Measurements from ENCODE around the gene SAXO1.

DNA sequence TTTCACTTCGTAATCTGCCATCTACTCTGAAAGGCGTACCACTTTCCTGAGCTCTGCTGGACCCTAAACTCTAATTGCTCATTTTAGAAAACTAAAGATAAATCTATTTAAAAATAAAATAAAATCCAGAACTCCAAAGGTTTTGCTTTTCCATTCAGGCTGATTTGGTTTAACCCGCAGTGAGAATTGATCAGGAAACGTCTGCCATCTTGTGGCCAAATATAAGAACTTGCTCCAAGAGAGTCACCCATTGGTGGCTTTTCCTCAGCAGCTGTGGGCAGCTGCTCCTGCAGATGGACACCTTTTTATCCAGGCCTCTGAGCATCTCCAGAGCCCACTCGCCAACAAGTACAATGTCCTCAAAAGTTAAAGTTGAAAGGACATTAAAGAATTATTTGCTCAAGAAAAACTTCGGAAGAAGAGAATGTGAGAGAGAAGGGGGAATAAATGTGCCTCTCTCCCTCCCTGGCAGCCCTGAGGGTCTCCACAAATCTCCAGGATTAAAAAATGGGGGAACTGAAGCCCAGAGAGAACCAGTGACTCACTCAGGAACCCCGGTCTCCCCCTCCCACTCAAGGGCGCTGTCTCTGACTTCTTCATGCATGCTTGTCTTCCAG, 4.1 kb downstream of the SAXO1 start:
- TF ChIP-seq JUNB (IDR thresholded peaks at IDR 0.05; ENCODE audit: unreplicated experiment) (no peak), EZH2 (IDR thresholded peaks at IDR 0.05; ENCODE audit: low read depth, unreplicated experiment) (no peak), POLR2AphosphoS5 (IDR thresholded peaks at IDR 0.05; ENCODE audit: low read depth) (no peak), CREB1 (CRISPR knock-in tag; IDR thresholded peaks at IDR 0.05; ENCODE audit: low read depth) (no peak), EZH2phosphoT487 (IDR thresholded peaks at IDR 0.05; ENCODE audit: unreplicated experiment) (no peak), NANOG (IDR thresholded peaks at IDR 0.05; ENCODE audit: borderline replicate concordance) (no peak), ZNF114 (CRISPR knock-in tag; IDR thresholded peaks at IDR 0.05) (no peak), ZNF331 (CRISPR knock-in tag; IDR thresholded peaks at IDR 0.05; ENCODE audit: low read depth) (no peak), STAT1 (IDR thresholded peaks at IDR 0.05; ENCODE audit: unreplicated experiment) (no peak)
- TF ChIP-seq, protein P1, sequence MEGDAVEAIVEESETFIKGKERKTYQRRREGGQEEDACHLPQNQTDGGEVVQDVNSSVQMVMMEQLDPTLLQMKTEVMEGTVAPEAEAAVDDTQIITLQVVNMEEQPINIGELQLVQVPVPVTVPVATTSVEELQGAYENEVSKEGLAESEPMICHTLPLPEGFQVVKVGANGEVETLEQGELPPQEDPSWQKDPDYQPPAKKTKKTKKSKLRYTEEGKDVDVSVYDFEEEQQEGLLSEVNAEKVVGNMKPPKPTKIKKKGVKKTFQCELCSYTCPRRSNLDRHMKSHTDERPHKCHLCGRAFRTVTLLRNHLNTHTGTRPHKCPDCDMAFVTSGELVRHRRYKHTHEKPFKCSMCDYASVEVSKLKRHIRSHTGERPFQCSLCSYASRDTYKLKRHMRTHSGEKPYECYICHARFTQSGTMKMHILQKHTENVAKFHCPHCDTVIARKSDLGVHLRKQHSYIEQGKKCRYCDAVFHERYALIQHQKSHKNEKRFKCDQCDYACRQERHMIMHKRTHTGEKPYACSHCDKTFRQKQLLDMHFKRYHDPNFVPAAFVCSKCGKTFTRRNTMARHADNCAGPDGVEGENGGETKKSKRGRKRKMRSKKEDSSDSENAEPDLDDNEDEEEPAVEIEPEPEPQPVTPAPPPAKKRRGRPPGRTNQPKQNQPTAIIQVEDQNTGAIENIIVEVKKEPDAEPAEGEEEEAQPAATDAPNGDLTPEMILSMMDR (conservative IDR thresholded peaks at IDR 0.05; ENCODE audit: low read depth in 2 of 2): peak; percentile 82
- TF ChIP-seq, protein P2, sequence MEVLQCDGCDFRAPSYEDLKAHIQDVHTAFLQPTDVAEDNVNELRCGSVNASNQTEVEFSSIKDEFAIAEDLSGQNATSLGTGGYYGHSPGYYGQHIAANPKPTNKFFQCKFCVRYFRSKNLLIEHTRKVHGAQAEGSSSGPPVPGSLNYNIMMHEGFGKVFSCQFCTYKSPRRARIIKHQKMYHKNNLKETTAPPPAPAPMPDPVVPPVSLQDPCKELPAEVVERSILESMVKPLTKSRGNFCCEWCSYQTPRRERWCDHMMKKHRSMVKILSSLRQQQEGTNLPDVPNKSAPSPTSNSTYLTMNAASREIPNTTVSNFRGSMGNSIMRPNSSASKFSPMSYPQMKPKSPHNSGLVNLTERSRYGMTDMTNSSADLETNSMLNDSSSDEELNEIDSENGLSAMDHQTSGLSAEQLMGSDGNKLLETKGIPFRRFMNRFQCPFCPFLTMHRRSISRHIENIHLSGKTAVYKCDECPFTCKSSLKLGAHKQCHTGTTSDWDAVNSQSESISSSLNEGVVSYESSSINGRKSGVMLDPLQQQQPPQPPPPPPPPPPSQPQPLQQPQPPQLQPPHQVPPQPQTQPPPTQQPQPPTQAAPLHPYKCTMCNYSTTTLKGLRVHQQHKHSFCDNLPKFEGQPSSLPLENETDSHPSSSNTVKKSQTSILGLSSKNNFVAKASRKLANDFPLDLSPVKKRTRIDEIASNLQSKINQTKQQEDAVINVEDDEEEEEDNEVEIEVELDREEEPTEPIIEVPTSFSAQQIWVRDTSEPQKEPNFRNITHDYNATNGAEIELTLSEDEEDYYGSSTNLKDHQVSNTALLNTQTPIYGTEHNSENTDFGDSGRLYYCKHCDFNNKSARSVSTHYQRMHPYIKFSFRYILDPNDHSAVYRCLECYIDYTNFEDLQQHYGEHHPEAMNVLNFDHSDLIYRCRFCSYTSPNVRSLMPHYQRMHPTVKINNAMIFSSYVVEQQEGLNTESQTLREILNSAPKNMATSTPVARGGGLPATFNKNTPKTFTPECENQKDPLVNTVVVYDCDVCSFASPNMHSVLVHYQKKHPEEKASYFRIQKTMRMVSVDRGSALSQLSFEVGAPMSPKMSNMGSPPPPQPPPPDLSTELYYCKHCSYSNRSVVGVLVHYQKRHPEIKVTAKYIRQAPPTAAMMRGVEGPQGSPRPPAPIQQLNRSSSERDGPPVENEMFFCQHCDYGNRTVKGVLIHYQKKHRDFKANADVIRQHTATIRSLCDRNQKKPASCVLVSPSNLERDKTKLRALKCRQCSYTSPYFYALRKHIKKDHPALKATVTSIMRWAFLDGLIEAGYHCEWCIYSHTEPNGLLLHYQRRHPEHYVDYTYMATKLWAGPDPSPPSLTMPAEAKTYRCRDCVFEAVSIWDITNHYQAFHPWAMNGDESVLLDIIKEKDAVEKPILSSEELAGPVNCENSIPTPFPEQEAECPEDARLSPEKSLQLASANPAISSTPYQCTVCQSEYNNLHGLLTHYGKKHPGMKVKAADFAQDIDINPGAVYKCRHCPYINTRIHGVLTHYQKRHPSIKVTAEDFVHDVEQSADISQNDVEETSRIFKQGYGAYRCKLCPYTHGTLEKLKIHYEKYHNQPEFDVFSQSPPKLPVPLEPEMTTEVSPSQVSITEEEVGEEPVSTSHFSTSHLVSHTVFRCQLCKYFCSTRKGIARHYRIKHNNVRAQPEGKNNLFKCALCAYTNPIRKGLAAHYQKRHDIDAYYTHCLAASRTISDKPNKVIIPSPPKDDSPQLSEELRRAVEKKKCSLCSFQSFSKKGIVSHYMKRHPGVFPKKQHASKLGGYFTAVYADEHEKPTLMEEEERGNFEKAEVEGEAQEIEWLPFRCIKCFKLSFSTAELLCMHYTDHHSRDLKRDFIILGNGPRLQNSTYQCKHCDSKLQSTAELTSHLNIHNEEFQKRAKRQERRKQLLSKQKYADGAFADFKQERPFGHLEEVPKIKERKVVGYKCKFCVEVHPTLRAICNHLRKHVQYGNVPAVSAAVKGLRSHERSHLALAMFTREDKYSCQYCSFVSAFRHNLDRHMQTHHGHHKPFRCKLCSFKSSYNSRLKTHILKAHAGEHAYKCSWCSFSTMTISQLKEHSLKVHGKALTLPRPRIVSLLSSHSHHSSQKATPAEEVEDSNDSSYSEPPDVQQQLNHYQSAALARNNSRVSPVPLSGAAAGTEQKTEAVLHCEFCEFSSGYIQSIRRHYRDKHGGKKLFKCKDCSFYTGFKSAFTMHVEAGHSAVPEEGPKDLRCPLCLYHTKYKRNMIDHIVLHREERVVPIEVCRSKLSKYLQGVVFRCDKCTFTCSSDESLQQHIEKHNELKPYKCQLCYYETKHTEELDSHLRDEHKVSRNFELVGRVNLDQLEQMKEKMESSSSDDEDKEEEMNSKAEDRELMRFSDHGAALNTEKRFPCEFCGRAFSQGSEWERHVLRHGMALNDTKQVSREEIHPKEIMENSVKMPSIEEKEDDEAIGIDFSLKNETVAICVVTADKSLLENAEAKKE (CRISPR knock-in tag; IDR thresholded peaks at IDR 0.05): no peak
- TF ChIP-seq, protein P3, sequence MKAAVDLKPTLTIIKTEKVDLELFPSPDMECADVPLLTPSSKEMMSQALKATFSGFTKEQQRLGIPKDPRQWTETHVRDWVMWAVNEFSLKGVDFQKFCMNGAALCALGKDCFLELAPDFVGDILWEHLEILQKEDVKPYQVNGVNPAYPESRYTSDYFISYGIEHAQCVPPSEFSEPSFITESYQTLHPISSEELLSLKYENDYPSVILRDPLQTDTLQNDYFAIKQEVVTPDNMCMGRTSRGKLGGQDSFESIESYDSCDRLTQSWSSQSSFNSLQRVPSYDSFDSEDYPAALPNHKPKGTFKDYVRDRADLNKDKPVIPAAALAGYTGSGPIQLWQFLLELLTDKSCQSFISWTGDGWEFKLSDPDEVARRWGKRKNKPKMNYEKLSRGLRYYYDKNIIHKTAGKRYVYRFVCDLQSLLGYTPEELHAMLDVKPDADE (IDR thresholded peaks at IDR 0.05): no peak
- TF ChIP-seq, protein P4, sequence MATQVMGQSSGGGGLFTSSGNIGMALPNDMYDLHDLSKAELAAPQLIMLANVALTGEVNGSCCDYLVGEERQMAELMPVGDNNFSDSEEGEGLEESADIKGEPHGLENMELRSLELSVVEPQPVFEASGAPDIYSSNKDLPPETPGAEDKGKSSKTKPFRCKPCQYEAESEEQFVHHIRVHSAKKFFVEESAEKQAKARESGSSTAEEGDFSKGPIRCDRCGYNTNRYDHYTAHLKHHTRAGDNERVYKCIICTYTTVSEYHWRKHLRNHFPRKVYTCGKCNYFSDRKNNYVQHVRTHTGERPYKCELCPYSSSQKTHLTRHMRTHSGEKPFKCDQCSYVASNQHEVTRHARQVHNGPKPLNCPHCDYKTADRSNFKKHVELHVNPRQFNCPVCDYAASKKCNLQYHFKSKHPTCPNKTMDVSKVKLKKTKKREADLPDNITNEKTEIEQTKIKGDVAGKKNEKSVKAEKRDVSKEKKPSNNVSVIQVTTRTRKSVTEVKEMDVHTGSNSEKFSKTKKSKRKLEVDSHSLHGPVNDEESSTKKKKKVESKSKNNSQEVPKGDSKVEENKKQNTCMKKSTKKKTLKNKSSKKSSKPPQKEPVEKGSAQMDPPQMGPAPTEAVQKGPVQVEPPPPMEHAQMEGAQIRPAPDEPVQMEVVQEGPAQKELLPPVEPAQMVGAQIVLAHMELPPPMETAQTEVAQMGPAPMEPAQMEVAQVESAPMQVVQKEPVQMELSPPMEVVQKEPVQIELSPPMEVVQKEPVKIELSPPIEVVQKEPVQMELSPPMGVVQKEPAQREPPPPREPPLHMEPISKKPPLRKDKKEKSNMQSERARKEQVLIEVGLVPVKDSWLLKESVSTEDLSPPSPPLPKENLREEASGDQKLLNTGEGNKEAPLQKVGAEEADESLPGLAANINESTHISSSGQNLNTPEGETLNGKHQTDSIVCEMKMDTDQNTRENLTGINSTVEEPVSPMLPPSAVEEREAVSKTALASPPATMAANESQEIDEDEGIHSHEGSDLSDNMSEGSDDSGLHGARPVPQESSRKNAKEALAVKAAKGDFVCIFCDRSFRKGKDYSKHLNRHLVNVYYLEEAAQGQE (IDR thresholded peaks at IDR 0.05; ENCODE audit: unreplicated experiment): no peak

Data from GM23338 (cell line).